Measurements from ENCODE around the gene NSUN4.
"Not testable (repeated sequence)": the region's sequence is repeated elsewhere in the genome, so short reads cannot be mapped to it uniquely, and the experiment has no call there.

The NSUN4 gene

DNA sequence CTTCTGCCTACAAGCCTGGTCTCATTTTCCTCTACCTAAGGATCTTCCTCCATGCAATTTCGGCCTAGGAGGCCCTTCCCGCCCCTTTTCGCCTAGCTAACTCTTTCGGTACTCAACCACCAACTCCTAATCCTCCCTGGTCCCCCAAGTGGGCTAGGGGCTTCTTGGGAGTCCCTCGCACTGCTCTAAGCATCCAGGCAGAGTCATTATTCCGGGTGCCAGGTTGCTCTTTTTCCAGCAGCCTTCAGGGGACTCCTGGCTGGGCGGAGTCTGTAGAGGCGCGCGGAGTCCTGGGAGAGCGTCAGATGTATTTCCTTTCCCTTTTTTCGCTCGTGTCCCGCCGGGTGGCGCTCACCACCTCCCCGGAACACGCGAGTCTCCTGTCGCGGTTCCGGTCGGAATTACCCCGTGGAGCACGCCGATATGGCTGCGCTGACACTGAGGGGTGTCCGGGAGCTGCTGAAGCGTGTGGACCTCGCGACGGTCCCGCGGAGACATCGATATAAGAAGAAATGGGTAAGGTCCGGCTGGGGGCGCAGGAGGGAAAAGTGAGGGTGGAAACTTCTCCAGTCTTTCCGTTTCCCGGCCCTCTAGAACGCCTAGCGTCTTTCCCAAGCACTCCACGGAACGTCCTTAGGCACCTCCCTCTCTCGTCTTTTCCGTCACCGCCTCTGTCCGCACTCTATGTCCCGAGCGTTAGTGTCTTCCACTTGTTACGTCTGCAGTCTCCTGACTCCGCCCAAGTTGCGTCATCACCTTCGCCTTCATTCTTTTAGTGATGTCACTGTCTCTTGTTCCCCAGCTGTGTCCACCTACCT, at the start of gene NSUN4:
Gene NSUN4, plus strand, starts transcription at position 404 of the 818 bp plus-strand sequence. Its CDS starts 20 bp downstream, at position 424.
- DNase-seq: peak; percentile 87 to 92

DNA sequence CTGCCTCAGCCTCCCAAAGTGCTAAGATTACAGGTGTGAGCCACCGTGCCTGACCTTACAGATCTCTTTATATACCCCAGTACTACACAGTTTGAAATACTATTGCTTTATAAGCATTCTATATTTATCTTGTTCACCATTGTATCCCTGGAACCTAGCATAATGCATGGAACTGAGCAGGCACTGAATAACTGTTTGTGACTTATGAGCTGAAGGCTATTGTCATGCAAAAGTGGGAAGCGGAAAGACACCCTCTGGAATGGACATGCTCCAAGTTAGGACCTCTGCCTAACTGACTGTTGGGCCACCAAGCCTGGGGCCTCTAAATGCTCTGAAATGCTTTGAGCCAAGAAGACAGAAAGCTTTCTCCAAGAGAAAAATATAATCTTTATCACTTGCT, 45.3 kb upstream of the NSUN4 start:
- DNase-seq: no peak

DNA sequence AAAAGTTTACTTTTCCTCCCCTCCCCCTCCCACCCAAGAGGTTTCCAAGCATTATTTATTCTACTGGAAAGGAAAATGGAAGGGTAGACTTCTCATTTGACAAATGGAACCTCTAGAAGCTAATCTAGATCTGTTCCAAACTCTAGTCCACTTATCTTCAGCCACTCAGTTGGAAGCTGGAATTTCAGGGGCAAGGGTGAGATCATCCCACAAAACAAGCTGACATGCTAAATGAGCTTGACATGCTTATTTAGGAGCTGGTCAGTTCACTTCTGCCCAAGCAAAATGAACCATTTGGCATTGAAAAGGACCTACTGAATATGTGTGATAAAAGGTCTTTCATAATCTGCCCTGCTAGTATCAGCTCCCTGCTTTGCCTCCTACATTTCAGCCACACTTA, 42.2 kb upstream of the NSUN4 start:
- no peak for DNase-seq

DNA sequence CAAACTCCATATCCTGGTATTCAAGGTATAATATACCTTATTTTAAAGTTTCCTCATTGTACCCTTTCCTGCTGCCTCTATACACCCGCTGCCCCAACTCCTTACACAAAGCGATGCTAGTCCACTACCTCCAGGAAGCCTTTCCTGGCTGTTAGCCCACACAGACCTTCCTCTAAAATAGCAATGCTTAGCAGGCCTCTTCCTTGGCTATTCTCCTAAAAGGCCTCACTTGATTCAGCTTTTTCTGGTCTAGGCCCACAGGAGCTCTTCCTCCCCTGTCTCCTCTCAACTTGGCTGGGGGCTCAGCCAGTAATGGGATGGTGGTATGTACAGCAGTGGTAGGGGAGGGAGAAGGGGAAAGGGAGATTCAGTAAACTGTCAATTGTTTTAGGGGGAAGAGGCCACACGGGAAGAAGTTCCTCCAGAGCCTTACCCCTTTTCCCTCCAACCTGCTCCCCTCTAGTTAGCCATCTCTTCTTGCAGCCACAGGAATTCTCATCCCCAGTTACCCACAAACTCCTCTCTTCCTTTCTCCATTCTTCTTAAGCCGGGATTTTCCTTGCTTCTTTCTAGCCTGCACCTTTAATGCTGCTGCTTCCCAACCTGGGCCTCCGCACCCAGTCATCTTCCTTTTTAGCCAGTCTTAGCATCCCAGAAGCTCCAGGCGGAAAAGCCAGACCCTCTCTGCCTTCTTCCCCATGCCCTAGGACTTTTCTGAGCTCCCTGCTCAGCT, 39.8 kb upstream of the NSUN4 start:
- DNase-seq: no peak

DNA sequence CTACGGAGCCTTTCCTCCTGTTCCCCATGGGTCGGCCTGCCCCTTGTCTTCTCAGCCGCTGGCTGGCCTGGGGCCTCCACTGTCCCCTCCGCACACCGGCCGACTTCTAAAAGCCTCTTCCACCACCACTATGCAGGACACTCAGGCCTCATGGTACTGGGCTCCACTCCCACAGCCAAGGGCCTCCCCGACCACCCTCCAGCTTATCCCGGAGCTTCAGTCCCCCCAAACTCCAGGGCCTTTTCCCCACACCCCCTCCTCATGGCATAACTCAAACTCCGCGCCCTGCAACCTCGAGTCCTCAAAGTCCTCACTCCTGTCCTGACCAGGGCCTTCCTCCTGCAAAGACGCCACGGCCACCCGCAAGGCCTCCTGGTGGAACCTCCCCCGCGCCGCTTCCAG, 39.2 kb upstream of the NSUN4 start:
- no peak for DNase-seq

DNA sequence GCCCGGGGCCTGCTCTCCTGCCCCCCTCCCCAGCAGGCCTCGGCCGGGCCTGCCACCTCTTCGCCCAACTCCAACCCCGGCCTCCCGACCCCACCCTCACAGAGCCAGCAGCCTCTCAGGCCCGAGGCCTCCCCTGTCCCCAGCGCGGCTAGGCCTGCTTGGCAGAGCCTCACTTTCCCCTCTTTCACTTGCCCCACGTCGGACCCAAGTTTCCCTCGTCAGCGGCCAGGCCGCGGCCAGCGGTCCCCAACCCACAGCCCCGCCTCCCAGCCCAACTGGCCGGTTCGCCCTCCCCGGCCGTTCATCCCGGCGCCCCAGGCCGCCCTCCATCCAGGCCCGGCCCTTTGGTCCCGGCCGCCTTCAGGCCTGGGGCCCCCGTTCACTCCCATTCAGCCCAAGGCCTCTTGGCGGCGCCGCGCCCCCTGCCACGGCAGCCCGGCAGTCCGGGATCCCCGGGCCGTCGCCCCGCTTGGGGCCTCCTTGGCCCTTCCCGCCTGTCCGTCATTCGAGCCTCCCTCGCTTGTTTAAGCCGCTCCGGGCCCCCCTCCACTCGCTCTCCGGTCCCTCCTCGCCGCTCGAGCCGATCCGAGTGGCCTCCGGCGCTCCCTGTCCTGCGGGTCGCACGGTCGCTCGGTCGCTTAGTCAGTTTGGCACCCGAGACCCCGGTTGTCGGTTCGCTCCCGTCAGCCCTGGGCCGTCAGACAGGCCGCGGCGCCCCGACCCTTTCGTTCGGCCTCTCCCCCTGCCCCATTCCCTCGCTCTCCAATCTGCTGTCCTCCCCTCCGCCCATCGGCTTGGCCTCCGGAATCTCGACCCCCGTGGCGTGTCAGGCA, 38.6 kb upstream of the NSUN4 start:
- peak in 1 of 2 donors; percentile 65 for DNase-seq

DNA sequence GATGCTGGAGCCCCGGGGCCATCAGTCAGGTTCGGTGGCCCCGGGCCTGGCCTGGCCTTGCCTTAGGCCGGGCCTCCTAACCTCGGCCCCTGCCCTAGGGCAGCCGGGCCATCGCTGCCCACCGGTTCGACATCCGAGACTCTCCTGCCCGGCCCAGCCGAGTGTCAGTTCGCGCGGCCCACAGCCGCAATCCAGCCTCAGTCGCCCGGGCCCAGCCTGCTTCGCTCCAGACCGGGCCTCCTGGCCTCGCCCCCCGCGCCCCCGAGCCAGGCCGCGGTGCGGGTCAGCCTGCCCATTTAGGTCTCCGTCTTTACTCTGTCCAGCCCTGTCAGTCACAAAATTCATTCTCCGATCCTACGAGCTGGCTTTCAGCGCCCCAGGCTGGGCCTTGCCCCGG, 38.0 kb upstream of the NSUN4 start:
- peak in 1 of 2 donors; percentile 80 for DNase-seq

DNA sequence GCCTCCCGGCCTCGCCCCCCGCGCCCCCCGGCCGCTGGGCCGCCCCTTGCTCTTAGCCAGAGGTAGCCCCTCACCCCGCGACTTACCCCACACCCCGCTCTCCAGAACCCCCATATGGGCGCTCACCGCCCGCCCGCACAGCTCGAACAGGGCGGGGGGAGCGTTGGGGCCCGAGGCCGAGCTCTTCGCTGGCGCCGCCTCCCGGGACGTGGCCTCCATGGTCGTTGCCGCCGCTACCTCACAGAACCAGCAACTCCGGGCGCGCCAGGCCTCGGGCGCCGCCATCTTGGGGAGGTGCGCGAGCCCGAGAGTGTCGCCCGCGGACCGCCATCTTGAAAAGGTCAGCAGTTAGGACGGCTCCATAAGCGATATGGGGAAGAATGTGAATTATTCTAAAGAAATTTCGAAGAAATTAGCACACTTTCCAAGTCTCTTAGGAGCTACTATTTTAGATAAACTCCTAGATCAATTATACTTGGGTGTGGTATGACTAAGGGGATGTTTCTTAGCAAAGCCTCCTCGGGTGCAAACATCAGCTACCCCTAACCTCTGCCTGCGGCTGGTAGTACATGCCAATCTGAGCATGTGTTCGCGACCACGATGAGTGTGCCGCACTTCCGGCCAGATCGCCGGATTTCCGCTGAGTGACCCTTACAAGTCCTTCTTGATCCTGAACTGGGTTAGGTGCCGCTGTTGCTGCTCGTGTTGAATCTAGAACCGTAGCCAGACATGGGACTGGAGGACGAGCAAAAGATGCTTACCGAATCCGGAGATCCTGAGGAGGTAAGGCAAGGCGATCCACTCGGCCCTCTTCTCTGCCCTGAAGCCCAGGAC, 37.4 kb upstream of the NSUN4 start, which contains the start of the genes LRRC41 and UQCRH:
Gene LRRC41, minus strand, starts transcription at position 579 of the 834 bp plus-strand sequence. Its CDS starts 294 bp downstream, at position 285.
Gene UQCRH, plus strand, starts transcription at position 661 of the 834 bp plus-strand sequence. Its CDS starts 69 bp downstream, at position 730.
- DNase-seq: peak; percentile 93 to 96

DNA sequence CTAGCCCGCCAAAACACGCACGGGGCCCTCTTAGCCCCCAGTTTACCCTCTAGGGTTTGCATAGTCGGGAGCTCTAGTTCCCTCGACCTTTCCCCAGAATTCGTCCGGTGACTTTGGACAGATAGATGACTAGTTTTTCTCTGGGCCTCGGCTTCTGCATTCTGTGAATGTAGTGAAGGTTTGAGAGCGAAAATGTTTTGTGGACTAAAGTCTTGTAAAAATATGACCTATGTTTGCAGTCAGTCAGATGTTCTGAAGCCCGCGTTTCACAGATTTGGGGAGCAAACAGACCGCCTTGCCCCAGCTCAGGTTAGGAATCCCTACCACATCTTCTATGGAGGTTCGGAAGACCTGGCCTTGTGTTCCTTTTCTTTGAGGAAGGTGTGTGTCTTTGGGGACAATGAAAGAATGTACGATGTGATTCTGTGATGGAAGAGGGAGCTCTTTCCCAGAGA, 36.7 kb upstream of the NSUN4 start:
- peak in 1 of 2 donors; percentile 12 for DNase-seq

DNA sequence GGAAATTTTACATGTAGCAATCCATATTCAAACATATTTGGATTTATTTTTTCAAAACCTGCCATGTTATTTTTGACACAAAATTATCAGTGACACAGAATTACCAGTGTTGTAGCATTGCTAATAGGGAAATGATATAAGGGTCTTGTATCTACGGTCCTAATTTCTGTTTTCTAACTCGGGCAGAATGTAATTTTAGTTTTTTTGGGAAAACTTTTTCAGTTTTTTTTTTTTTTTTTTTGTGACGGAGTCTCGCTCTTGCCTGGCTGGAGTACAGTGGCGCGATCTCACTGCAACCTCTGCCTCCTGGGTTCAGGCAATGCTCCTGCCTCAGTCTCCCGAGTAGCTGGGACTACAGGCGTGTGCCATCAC, 34.5 kb upstream of the NSUN4 start:
- no peak for DNase-seq

DNA sequence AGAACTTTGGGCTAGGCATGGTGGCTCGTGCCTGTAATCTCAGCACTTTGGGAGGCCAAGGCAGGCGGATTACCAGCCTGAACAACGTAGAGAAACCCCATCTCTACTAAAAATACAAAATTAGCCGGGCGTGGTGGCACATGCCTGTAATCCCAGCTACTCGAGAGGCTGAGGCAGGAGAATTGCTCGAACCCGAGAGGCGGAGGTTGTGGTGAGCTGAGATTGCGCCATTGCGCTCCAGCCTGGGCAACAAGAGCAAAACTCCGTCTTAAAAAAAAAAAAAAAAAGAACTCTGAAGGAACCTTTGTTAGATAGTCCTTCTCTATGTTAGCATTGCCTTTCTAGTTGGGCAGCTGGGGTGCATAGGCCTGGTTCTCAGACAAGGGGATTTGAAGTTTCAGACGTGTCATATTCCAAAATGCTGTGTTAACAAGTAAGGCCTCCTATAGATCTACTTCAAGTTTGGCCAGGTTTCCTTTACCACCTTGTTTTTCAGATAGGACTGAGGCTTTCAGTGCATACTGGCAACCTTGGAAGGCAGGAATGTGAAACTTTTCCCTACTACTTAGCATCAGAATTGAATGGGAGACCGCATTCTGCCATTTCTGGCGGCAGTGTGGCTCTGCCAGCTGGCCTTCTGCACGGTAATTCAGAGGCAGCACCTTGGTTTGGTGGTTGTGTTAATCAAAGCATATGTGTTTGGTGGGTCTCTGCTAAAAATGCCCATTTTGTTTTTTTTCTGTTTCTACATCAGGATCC, 31.0 kb upstream of the NSUN4 start:
- no peak for DNase-seq

DNA sequence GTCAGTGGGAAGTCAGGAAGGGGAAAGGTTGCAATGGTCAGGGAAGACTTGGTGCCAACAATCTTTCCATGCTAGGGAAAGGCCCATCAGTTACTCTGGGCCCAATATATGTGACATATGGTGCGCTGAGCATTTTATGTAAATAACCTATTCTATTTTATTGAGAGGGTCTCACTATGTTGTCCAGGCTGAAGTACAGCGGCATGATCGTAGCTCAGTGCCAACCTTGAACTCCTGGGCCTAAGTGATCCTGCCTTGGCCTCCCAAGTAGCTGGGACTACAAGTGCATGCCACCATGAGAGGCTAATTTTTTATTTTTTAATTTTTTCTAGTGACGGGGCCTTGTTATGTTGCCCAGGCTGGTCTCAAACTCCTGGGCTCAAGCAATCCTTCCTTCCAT, 30.3 kb upstream of the NSUN4 start:
- no peak for DNase-seq

DNA sequence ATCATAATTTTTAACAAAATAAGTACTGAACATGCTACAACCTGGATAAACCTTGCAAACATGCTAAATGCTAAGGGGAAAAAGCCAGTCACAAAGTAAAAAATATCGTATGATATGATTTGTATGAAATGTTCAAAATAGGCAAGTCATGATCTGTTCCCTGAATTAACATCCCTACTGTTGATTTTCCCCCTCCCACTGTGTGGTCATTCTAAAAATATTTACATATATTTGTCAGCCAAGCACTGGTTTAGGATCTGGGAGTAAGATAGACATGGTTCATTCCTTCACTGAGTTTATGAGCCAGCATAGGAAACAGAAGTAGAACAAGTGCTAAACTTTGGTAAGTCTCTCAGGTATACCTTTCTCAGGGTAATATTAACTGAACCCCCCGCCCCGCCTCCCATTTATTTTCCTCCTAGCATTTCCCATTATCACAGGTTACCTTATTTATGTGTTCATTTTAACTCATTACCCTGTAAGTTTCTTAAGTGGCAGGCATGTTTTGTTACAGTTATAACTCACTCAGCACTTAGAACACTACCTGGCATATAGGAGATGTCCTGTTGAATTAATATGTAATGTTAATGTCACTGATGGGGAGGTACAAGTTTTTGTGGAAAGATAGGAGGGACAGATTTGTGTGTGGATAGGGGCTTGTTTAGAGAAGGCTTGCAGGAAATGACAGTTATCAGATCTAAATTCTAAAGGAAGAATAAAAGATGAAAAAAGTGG, 24.8 kb upstream of the NSUN4 start:
- no peak for DNase-seq

DNA sequence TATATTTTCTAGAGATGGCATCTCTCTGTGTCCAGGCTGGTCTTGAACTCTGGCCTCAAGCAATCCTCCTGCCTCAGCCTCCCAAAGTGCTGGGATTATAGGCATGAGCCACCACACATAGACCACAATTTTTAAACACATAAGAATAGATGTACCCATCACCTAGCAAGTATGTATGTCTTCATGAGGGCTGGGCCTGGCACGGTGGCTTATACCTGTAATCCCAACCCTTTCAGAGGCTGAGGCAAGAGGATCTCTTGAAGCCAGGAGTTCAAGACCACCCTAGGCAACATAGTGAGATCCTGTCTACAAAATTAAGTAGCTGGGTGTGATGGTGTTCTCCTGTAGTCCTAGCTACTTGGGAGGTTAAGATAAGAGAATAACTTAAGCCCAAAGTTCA, 23.3 kb upstream of the NSUN4 start:
- no peak for DNase-seq

DNA sequence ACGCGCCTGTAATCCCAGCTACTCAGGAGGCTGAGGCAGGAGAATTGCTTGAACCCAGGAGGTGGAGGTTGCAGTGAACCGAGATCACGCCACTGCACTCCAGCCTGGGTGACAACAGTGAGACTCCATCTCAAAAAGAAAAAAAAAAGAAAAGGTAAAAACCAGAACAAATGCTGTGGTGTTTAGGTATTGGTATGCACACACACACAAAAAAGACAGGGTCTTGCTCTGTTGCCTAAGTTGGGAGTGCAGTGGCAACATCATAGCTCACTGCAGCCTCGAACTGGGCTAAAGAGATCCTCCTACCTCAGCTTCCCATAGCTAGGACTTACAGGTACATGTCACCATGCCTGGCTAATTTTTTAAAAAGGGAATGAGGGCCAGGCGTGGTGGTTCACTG, 21.3 kb upstream of the NSUN4 start:
- DNase-seq: not testable (repeated sequence)

DNA sequence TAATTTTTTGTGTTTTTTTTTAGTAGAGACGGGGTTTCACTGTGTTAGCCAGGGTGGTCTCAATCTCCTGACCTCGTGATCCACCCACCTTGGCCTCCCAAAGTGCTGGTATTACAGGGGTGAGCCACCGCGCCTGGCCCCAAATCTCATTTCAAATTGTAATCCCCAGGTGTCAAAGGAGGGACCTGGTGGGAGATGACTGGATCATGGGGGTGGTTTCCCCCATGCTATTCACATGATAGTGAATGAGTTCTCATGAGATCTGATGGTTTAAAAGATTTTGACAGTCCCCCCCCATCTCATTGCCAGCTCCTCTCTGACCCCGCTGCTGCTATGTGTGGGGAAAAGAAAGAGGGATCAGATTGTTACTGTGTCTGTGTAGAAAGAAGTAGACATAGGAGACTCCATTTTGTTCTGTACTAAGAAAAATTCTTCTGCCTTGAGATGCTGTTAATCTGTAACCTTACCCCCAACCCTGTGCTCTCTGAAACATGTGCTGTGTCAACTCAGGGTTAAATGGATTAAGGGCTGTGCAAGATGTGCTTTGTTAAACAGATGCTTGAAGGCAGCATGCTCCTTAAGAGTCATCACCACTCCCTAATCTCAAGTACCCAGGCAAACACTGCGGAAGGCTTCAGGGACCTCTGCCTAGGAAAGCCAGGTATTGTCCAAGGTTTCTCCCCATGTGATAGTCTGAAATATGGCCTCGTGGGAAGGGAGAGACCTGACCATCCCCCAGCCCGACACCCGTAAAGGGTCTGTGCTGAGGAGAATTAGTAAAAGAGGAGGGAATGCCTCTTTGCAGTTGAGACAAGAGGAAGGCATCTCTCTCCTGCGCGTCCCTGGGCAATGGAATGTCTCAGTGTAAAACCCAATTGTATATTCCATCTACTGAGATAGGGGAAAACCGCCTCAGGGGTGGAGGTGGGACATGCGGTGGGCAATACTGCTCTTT, 20.4 kb upstream of the NSUN4 start:
- not testable (repeated sequence) for DNase-seq

DNA sequence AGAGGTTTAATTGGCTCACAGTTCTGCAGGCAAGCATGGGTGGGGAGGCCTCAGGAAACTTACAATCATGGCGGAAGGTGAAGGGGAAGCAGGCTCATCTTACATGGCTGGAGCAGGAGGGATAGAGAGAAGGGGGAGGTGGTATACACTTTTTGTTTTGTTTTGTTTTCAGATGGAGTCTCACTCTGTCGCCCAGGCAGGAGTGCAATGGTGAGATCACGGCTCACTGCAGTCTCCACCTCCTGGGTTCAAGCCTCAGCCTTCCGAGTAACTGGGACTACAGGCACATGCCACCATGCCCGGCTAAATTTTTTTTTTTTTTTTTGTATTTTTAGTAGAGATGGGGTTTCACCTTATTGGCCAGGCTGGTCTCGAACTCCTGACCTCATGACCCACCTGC, 18.4 kb upstream of the NSUN4 start:
- not testable (repeated sequence) for DNase-seq

DNA sequence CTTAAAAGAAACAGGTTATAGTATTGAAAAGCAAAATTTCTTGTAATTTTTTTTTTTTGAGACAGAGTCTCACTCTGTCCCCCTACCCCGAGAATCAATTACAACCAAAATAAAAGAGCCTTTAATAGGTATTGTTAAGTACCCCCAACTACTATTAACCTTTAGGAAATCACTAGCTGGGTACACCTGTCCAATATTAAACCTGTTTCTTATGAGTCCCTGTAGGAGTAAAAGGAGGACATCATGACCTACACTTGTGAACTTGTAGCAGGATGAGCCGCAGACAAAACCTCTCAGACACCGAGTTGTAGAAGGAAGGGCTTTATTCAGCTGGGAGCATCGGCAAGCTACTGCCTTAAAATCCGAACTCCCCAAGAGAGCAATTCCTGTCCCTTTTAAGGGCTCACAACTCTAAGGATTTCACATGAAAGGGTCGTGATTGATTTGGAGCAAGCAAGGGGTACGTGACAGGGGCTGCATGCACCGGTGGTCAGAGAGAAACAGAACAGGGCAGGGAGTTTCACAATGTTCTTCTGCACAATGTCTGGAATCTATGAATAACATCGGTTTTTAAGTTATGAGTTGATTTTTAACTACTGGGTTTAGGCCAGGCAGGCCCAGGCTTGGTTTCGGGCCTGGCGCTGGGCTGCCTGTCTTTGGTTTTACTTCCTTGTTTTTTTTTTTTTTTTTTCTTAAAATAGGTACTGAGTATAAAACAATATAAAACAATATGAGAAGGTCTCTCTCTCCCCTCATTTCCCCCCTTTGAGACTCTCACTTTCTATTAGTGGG, 15.1 kb upstream of the NSUN4 start:
- DNase-seq: not testable (repeated sequence)
